GM20431 (cell line): Measurements from ENCODE around the gene GNAT2.

Experiments
- in situ Hi-C: fragments of 300-500 bp; cut with MseI, MboI; formaldehyde crosslinking; loops from one replicate; pipeline ENCODE4 v1.15.0; 2020; ENCODE audit warnings: low sequenced_read_pairs; ENCODE audit not compliant: unreplicated experiment

Gene GNAT2

DNA sequence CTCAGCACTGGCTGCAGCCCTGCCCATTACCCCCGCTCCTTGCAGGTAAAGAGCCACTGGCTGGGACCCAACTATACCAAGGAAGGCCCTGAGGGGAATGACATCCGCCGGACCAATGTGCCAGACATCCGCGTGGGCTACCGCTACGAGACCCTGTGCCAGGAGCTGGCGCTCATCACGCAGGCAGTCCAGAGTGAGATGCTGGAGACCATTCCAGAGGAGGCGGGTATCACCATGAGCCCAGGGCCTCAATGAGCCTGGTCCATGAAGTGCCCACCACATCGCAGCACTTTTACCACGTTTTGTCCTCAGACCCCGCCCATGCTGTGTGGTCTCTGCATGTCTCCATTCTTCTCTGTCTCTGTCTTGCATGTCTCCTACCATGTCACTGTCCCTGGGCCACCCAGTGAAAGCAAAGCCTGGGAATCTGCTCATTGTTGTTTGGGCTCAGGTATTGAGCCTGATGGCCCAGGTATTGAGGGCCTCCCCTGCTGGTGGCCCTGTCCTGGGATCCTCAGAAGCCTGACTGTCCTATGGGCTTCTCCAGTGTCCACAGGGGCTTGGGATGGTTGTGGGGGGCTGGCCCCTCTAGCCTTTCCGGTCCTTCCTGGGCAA, 11.6 kb upstream of the GNAT2 start:
- in situ Hi-C loops = loop anchor here (25.0 kb wide), 1 partner anchor 356 kb away; the partner anchor contains the start of gene AHCYL1

DNA sequence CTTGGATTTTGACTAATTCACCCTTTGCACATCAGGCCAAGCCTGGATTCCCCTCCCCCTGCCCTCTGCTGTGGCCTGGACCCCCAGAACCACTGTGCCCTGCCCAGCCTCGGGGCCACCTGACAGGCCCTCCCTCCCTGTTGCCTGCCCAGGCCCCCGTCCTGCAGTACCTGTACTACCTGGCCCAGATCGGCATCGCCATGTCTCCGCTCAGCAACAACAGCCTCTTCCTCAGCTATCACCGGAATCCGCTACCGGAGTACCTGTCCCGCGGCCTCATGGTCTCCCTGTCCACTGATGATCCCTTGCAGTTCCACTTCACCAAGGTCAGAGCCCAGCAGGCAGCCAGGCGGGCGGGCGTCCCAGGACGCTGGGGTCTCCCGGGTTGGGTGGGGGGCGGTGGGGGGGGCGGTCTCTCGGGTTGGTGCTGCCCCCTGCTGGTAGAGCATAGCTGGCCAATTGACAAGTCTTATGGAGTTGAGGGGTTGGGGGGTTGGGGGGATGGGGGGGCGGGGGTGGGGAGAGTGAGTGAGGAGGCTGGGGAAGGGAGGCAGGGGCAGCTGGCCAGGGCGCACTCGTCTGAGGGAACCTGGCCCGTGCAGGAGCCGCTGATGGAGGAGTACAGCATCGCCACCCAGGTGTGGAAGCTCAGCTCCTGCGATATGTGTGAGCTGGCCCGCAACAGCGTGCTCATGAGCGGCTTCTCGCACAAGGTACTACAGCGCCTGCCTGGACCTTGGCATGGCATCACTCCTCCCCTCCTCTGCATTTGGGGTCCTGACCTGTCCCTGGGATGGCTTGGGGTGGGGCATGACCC, 10.9 kb upstream of the GNAT2 start:
- in situ Hi-C loops = loop anchor here (25.0 kb wide), 1 partner anchor 357 kb away; the partner anchor contains the start of gene AHCYL1

DNA sequence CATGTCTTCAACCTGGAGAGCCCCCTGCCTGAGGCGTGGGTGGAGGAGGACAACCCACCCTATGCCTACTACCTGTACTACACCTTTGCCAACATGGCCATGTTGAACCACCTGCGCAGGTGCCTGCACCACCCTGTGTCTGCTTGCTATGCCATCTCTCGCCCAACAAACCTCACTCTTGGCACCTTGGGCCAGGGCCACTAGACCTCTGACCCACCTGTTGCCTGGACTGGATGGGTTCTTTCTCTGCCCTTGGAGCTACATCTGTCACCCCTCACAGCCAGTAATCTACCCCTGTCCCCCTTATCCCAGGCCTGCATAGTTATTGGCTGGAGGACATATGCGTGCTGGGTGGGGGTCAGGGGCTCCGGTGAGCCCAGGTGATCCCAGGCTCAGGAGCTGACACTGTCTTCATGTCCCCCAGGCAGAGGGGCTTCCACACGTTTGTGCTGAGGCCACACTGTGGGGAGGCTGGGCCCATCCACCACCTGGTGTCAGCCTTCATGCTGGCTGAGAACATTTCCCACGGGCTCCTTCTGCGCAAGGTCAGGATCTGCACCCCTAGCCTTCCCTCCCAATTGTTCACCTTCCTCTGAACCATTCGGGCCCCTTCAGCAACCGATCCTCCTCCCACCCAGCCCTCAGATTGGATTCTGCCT, 10.1 kb upstream of the GNAT2 start:
- in situ Hi-C loops = loop anchor here (5.0 to 25.0 kb wide), 2 partner anchors 82 to 358 kb away; partner anchors contain the start of genes AHCYL1 and GNAI3

DNA sequence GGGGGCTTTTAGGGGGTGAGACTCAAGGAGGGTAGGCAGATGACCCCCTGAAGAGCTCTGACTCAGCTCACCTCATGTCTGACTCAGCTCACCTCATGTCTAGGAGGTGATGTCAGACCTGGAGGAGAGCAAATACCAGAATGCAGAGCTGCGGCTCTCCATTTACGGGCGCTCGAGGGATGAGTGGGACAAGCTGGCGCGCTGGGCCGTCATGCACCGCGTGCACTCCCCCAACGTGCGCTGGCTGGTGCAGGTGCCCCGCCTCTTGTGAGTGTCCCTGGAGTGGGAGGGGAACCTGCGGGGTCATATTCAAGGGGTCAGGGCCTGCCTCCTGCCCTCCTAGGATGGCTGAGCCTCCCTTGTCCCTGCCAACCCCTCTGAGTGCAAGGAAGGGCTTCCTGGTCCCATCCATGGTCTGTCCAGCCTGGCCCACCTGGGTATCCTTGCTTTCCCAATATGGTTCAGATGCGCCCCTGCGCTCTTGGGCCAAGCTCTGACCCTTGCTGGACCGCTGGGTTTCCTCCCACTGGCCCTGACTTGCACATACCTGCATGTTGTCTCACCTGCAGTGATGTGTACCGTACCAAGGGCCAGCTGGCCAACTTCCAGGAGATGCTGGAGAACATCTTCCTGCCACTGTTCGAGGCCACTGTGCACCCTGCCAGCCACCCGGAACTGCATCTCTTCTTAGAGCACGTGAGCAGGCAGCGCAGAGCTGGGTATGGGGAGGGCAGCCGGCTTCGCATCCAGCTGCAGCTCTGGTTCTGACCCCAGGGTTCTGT, 9.3 kb upstream of the GNAT2 start:
- in situ Hi-C loops = loop anchor here (5.0 to 25.0 kb wide), 2 partner anchors 81 to 359 kb away; partner anchors contain the start of genes AHCYL1 and GNAI3

DNA sequence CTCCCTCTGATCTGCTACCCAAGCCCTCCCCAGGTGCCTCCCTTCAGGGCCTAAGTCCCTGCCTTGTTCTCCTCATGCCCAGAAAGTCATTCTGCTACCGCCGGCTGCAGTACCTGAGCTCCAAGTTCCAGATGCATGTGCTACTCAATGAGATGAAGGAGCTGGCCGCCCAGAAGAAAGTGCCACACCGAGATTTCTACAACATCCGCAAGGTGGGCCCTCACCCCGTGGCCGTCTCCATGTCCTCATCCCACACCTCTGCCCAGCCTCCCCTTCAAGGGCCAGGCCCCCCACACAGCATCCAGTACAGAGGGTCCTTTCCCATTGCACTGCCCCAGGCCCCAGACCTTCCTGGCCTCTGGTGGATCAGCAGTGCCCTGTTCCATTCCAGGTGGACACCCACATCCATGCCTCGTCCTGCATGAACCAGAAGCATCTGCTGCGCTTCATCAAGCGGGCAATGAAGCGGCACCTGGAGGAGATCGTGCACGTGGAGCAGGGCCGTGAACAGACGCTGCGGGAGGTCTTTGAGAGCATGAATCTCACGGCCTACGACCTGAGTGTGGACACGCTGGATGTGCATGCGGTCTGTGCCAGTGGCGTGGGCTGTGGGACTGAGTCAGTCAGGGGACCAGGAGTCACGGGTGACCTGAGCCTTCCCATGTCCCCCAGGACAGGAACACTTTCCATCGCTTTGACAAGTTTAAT, 8.4 kb upstream of the GNAT2 start:
- in situ Hi-C loops = loop anchor here (5.0 to 25.0 kb wide), 2 partner anchors 81 to 359 kb away; partner anchors contain the start of genes AHCYL1 and GNAI3

DNA sequence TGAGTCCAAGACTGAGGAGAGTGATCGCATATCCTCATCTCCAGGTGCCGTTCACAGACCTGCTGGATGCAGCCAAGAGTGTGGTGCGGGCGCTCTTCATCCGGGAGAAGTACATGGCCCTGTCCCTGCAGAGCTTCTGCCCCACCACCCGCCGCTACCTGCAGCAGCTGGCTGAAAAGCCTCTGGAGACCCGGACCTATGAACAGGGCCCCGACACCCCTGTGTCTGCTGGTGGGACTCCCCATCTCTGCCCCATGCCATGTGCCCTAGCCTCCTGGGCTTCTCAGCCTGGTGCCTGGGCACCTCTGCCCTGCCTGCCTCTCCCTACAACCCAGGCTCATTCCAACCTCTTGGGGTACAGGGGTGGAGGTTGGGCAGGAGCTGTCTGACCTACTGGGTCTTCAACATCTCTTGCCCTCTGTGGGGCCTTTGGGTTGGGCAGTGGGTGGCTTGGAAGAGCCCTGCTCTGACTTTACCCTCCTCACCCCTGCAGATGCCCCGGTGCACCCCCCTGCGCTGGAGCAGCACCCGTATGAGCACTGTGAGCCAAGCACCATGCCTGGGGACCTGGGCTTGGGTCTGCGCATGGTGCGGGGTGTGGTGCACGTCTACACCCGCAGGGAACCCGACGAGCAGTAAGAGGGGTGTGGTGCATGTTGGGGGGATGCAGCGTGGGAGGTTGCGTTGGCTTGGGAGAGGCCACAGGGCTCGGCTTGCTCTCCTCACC, 7.4 kb upstream of the GNAT2 start:
- in situ Hi-C loops = loop anchor here (5.0 to 25.0 kb wide), 2 partner anchors 80 to 360 kb away; partner anchors contain the start of genes AHCYL1 and GNAI3

DNA sequence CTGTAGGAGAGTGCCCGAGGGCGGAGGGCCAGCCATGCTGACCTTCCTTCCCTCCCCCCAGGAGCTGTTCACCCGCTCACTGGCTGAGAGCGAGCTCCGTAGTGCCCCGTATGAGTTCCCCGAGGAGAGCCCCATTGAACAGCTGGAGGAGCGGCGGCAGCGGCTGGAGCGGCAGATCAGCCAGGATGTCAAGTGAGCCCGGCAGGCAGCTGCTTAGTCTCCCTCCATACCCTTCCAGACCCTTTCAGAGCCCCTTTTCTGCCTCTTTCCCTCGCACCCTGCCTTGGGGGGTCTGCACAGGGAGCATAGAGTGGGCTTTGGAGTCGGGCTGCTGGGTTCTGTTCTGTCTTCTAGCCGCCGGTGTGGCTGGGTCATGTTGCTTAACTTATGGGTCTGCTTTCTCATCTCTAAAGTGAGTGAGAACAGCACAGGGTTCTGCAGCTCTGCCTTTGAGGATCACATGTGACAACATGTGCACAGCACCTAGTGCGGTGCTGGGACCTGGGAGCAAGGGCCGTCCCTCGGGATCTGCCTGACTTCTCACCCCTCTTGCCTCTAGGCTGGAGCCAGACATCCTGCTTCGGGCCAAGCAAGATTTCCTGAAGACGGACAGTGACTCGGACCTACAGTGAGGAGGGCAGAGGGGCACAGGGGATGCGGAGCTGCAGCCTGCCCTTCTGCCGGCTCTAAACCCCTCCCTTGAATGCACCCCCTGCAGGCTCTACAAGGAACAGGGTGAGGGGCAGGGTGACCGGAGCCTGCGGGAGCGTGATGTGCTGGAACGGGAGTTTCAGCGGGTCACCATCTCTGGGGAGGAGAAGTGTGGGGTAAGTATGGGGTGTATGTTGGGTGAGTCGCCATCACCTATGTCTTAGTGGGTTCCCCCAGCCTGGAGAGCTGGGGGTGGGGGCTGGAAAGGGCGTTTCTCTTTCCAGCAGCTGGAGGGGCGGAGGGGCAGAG, 6.5 kb upstream of the GNAT2 start:
- in situ Hi-C loops = loop anchor here (5.0 to 25.0 kb wide), 2 partner anchors 79 to 361 kb away; partner anchors contain the start of genes AHCYL1 and GNAI3

DNA sequence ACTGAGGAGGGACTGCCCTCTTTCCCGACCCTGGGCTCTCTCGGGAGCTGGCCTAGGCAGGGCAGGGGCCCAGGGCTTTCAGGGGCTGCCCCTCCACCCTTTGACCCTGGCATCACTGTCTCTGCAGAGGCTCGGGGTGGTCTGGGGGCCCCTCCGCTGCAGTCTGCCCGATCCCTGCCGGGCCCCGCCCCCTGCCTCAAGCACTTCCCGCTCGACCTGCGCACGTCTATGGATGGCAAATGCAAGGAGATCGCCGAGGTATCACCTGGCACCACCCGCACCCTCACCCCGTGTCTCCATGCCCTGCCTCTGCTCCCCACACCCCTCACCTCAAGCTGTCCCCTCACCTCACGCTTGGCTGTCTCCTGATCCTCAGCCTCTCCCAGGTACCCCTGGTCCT, 5.8 kb upstream of the GNAT2 start:
- in situ Hi-C loops = loop anchor here (5.0 to 25.0 kb wide), 2 partner anchors 78 to 362 kb away; partner anchors contain the start of genes AHCYL1 and GNAI3

DNA sequence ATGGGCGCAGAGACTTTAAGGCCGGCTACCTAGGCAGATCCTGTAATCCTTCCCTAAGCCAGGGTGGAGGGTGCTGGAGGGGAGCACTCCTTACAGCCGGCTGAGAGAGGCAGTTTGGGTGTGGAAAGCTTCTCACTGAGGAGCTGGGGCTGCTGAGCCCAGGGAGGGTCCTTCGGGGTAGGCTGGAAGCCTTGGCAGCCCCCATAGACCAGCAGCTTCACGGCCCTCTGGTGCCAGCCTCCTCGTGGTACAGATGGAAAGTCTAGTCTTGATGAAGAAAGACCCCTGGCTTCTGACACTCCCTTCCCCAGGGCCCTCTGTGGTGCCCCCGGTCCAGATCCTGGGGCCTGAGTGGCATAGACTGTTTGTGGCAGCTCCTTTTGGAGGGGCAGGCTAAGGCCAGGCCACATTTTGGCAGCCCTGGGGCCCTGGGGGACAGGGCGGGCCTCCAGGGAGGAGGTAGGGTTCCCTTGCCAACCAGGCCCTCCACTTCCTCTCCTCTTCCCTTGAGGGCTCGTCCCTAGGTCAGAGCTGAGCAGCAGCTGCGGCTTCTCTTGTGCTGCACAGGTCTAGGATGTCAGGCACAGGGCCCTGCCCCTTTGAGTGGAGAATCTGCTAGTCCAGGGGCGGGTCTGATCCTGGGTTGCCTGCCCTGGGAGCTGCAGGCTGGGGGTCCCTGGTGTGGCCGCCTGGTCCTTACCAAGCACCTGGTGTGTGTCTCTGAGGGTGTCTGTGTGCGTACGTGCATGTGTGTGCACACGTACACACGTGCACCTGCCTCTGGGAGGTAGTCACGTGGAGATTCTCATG, 5.0 kb upstream of the GNAT2 start:
- in situ Hi-C loops = loop anchor here (5.0 to 25.0 kb wide), 2 partner anchors 77 to 363 kb away; partner anchors contain the start of genes AHCYL1 and GNAI3

DNA sequence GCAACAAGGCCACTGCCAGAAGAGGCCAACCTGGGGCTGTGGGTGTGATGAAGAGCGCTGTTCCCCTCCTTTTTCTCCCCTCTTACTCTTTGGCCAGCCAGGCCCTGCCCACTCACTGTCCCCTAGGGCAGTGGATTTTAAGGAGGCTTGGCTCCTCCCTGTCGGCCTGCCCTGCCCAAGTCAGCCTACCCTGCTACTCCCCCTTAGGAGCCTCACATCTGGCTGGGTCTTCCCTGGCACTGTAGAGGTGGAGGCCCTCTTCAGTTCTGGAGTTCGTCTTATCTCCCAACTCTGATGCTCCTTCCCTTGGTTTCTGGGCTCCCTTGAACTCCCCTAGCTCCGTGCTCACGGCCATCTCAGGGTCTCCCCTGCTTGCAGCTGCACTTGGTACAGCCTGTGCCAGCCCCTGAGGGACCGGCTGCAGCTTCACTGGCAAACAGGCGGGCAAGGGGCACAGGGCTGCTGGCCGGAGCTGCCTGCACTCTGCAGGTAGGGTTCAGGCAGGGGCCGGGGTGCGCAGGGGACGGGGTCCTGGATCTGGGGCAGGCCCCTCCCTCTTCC, 4.3 kb upstream of the GNAT2 start:
- in situ Hi-C loops = no loop called here

DNA sequence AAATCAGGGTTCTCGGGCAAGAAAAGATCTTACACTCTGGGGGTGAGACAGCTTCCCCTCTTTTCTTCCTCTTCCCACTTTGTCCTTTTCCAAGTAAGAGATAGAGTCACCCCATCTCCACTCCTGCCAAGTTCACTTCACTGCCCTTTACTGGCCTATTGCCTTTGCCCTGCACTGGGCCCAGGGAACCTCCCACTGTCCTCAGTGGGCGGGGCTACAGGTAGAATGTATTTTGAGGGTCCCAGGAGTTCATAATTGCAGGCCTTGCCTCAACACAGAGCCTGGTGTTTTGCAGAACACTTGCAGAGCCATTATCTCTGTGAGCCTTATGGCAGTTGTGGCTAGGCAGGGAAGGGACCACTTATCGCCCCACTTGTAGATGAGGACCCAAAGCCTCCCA, 3.5 kb upstream of the GNAT2 start:
- in situ Hi-C loops = no loop called here

DNA sequence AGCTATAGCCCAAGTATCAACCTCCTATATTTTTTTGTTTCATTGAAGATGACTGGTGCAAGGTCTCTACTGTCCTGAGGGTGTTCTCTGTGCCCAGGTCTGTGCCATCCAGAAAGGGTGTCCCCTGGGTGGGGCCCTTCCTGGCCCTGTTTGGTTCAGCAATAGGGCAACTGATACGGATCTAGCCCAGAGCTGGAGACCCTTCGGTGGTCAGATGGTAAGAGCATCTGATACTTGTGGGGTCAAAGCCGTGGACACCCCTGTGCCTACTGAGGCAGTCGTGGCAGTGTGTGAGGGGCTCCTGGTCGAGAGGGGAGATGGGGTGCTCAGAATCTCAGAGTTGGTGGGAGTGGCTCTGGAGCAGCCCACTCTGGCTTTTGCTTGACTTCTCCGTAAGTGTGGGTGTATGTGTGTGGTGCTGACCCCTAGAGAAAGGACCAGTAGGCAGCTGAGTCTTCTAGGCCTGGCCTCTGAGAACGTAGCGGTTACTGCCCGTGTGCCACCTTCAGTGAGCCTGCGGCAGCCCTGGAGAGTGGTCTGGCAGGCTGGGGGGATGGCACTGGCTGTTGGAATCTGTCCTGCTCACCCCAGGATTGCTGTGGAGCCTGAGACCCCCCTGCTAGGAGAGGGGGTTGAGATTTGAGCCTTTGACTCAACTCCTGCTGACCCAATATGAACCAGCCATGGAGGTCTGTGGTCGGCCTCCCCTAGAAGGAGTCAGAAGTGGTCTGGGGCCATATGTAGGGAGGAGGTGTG, 2.9 kb upstream of the GNAT2 start:
- in situ Hi-C loops = no loop called here

DNA sequence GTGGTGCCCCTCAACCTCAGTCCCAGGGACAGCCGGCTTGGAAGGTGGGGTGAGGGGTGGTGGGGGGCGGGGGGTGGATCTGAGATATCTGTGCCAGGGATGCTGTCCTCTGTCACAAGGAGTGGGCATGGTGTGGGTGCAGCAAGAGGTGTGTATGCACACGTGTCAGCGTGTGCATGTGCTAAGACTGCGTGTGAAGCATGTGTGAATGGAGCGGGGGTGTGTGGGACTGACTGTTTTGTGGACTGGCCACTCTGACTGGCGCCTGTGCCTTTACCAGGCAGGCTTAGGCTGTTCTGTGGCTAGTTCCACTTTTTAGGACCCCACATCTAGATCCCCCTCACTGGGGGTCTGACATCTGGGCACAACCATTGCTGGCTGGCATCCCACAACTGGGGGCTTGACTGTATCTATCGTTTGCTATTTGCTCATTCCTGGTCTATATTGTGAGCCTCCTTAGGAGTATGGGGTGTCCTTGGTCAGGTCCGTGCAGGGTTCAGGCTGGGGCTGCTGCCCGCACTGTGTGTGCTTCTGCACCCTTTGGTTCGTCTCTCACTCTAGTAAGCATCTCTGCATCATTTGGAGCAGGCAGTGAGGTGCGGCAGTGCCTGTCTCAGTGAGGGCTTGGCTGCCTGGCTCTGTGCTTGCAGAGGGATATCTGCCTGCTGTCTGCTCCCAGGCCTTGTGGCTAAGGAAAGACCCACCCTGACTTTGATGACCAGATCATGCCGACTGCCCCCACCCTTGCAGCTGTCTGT, 2.1 kb upstream of the GNAT2 start:
- in situ Hi-C loops = no loop called here

DNA sequence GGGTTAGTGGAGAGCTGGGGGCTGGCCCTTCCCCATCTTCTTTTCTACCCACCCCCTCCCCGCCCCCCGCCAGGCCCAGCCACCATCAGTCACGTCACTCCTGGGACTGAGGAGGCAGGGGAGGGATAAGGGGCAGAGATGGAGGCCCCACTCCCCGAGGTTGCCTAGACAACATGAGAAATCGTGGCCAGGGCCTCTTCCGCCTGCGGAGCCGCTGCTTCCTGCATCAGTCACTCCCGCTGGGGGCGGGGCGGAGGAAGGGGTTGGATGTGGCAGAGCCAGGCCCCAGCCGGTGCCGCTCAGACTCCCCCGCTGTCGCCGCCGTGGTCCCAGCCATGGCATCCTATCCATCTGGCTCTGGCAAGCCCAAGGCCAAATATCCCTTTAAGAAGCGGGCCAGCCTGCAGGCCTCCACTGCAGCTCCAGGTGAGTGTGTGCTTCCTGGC, 1.4 kb upstream of the GNAT2 start:
- in situ Hi-C loops = no loop called here

DNA sequence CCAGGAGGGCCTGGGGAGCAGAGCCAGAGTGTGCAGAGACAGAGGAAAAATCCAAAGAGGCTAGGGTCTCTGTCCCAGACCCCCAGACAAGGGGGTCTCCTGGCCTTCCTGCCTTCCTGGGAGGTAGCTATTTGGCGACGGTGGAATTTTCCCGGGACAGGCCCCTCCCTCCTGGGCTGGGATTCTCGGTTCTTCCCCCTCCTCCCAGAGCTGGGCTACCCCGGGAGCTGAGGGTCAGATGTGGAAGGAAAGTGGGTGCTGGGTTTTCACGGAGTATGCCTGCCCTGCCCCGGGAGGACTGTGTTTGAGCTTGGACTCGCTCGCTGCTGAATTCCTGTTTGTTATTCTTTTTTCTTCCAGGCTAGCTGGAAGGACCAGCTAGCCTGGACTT, 980 bp upstream of the GNAT2 start:
- in situ Hi-C loops = no loop called here
